GM19467 (cell line): ENCODE data around the gene BMPR2.
"Not testable (repeated sequence)": the region's sequence is repeated elsewhere in the genome, so short reads cannot be mapped to it uniquely, and the experiment has no call there.

ENCODE experiments used
- ATAC-seq: cut with Tn5 transposase; IDR thresholded peaks from one replicate; pipeline ENCODE4 v1.9.1; 2021; ENCODE audit warnings: mild to moderate bottlenecking, moderate library complexity; ENCODE audit not compliant: unreplicated experiment

Gene BMPR2

DNA sequence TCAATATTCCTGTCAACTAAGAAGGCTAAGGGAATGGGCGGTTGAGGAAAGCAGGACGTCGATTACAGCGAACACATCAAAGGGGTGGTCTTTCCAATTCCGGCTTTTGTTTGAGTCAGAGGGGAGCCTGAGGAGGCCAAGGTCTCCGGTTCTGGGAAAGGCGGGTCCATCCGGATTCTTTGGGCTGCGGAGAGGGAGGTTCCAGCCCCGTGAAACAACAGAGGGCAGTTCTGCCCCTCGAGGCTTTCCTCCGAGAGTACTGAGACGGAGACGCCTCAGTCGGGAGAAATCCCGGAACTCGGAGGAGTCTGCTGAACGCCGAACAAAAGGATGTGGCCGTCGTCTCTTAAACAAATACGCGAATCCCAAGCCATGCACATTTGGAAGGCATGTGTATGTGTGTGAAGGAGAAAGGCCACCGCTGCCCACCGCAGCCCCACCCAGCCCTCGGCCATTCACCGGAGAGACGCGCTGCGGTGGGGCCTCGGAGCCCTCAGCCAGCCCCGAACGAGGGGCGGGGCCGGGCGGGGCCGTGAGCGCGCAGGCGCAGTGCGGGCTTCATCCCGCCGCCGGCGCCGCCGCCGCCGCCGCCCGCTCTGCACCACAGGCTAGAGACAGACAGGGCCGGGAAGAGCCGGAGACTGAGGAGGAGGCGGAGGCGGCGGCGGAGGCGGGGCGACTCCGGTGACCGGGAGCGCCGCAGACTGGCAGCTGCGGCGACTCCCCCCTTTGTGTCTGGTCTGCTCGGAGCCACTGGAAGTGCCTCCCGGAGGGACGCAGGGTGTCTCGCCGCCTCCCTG lies at the start of gene BMPR2:
Gene BMPR2, plus strand, starts transcription at position 719 of the 800 bp plus-strand sequence. CDS start 1,148 bp downstream, outside the sequence.
- ATAC-seq = peak; percentile 60

DNA sequence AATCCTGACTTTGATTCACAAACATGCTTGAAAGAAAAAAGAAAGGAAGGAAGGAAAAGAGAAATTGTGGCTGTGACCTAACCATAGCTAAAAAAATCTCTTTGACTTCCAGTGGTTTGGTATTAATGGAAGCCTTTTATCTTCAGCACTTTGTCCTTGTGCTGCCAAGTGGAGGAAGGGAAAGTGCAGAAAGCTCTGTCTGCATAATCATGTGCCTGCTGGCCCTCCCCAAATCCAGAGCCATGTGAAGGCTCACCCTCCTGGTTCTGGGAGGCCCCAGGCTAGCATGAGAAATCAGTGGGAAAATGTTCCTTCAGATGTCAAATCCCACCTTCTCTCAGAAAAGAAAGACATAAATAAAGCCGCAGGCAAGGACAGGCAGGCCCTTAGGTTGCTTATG lies 48.3 kb upstream of the BMPR2 start:
- ATAC-seq = no peak

DNA sequence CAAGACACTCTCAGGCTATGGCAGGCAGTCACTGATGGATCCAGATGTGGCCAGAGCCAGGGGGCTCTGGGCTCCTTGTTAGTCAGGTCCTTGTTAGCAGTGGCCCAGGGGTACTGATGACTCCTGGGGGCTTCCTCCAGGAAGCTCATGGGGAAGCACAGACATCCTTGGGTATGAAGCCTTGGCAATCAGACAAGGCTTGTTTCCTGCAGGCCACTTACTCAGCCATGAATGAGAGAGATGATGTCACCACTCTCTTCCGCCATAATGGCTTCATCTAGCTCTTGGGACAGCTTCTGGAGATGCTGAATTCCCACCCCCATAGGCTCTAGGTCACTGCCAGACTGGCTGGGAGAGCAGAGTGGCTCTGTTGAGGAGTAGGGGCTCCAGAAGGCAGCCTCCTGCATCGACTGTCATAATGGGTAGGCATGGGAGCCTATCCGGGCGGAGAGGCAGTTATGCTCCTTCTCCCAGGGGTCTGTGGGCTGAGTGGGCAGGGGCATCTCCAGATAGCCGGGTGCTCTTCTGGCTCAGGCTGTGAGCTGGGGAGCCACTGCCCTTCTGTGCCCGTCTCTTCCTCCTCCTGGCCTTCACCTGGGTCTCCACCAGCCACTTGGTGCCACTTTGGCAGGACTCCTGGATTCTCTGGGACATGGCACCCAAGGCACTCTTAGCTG lies 40.2 kb upstream of the BMPR2 start:
- no peak for ATAC-seq

DNA sequence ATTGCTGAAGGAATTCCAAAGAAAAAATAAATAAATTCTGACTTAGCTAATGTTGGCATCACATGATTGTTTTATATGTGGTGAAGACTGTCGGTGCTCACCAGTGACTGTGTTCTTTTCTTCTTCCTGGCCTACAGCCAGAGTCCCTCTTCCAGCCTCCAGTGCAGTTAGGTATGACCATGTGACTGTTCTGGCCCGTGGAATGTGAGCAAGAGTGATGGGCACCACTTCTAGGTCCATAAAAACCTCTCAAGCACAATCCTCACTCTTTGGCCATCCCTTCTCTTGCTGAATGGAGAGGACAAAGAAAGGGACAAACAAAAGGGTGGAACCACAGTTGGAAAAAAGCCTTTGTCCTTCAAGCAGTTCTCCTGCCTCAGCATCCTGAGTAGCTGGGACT lies 39.0 kb upstream of the BMPR2 start:
- ATAC-seq = no peak

DNA sequence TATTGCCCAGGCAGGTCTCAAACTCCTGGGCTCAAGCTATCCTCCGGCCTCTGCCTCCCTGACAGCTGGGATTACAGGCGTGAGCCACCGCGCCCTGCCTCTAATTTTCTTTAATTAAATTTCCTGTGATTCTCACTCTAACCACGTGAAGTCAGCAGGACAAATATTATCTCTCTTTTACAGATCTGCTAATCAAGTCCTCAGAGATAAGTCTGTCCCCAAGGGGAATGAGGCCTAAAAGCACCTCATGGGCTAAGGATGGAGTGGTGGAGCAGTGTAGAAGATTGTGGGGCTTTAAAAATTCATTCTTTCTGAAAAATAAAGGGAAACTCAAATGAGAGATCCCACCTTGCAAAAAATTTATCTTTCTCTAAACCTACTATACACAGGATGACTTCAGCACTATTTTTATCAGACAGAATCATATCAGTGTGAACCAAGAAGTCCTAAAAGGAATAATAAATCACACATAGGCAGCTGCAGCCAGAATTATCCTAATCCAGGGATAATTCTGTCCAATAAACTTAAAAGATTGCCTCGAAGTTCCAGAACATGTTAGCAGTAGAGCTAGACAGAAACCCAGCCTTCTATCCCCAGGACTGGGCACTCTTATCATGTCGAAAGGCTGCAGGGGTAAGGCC lies 38.3 kb upstream of the BMPR2 start:
- no peak for ATAC-seq

DNA sequence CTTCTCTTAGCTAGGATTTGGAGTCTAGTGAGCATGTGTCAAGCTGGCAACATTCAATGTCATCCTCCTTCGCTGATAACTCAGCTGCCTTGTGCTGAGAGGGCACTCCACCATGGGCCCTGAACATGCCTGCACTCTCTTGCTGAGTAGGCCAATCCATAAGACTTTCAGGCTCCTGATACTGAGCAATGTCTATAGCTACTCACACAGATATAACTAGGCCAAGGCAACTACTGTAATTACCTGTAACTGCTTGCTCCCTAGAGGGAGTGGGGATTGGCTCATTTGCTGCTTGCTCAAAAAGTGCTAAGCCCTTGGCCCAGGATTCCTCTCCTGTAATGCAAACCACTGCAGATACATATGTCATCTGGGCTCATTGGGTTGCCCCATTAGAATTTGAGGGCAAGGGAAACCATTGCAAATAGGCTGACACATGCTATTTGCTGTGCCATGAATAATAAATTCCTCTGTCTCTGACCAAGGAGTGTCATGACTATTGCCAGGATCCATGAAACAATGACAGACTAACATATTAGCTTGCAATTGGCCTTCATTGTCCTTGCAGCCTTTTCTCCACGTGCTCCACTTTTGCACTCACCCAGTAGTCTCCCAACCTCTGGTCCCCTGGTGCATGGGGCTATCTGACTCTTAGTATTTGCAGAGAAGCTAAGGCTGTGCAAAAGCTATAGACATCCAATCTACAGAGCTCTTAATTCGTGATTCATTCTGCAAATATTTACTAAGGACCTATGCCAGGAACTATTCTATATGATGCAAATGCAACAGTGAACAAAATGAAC lies 36.9 kb upstream of the BMPR2 start:
- ATAC-seq = no peak

DNA sequence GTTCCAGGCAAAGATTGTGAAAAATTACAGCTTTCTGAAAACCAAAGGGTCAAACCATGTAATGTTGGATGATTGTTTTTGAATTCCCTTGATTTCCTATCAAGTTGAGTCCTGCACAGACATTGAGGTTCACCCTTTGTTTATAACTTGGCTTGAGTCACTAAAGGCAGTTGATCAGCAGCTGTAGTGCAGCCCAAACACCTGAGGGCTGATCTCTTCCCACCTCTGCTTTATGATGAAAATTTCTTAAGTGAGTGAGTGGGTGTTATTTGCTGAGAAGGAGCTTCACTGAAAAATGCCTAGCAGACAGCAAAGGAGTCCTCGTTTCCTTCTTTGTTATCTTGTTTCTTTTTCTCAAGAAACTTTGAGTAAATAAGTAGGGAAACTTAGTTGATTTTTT lies 31.9 kb upstream of the BMPR2 start:
- ATAC-seq = no peak

DNA sequence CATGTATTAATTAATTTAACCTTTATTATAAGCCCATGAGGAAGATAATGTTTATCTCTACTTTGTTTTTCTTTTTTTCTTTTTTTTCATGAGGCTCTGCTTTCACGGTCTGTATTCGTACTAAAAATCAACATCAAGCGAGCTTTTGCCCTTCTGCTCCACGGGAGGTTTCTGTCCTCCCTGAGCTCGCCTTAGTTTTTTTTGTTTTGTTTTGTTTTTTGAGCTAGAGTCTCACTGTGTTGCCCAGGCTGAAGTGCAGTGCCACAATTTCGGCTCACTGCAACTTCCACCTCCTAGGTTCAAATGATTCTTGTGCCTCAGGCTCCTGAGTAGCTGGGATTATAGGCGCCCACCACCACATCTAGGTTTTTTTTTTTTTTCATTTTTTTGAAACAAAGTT lies 29.9 kb upstream of the BMPR2 start:
- ATAC-seq = no peak

DNA sequence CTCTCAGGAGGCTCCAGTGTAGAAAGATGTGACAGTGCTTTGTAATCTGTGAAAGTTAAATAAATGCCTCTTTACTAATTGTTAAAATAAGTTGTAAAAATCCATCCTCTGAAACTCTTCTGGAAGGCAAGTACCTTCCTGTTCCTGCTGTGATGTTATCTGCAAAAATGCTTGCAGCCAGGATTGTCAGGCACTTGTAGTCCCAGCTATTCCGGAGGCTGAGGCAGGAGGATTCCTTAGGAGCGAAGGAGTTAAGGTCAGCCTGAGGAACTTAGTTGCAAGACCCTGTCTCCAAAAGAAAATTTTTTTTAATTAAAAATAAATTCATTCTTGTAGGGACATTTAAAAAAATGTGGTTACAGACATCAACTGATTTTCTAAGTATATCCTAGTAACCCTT lies 22.7 kb upstream of the BMPR2 start:
- ATAC-seq = no peak

DNA sequence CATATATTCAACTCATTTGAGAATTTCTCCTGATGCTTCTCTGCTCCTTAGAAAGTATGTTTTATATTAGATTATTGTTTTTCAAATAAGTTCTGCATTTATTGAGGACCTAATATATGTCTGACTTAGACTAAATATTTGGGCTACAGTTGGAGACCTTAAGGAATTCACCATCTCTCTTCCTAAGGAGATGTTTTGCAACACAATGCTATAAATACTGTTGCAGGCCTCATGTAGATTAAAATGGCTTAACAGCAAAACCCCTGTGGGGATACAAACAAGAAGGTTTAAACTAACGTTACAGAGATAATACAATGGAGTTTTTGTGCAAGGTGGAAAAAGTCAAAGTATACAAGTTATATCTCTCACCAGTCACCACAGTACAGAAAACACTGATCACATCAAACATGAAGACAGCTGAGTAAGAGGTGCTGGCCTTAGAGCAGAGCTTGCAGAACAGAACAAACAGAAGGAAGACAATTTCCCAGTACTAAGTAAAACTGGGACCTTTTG lies 20.1 kb upstream of the BMPR2 start:
- ATAC-seq = no peak

DNA sequence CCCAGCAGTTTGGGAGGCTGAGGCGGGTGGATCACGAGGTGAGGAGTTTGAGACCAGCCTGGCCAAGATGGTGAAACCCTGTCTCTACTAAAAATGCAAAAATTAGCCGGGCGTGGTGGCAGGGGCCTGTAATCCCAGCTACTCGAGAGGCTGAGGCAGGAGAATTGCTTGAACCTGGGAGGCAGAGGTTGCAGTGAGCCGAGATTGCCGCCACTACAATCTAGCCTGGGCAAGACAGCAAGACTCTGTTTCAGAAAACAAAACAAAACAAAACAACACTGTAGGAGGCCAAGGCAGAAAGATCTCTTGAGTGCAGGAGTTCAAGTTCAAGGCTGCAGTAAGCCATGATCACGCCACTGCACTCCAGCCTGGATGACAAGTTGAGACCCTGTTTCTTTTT lies 17.2 kb upstream of the BMPR2 start:
- ATAC-seq = not testable (repeated sequence)

DNA sequence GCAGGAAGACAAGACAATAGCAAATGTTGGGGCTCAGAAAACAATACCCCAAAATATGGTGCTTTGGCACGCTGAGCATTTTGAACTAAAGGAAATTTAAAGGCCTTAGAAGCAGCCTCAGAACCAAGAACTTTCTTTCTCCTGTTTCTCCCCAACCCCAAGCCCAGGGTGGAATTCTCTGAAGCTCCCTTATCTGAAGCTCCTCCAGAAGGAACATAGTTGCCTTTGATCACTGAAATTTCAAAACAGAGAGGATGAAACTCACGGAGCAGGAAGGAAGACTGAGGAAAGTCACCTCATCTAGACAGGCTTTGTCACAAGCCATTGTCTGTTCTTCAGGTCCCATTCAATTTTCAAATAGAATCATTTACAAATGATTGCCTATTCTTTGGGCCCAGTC lies 15.5 kb upstream of the BMPR2 start:
- no peak for ATAC-seq

DNA sequence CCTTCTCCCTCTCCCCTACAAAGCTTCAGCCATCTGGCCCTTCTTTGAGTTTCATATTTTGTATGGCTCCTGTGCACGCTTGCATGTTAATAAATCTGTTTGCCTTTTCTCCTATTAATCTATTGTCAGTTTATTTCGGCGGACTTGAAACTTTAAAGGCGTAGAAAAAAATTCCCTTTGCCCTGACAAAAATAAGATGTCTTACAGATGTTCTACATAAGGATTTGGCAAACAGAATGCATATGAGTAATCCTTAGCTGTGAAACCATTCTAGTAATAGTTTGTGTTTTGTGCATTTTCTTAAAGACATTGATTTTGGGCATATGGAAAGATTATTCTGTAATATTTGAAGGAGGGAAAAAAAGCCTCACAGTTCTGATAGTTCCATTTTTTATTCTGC lies 15.0 kb upstream of the BMPR2 start:
- no peak for ATAC-seq

DNA sequence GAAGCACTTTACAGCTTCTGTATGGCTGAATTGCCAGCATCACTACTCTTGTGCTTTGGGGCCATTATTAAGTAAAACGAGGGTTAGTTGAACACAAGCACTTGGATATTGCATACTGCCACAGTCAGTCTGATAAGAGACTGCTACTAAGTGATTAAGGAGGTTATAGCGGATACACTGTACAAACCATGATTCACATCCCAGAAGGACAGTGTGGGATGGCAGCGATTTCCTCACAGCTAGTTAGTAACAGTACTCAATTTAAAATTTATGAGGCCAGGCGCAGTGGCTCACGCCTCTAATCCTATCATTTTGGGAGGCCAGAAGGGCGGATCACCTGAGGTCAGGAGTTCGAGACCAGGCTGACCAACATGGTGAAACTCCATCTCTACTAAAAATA lies 2.6 kb upstream of the BMPR2 start:
- no peak for ATAC-seq

DNA sequence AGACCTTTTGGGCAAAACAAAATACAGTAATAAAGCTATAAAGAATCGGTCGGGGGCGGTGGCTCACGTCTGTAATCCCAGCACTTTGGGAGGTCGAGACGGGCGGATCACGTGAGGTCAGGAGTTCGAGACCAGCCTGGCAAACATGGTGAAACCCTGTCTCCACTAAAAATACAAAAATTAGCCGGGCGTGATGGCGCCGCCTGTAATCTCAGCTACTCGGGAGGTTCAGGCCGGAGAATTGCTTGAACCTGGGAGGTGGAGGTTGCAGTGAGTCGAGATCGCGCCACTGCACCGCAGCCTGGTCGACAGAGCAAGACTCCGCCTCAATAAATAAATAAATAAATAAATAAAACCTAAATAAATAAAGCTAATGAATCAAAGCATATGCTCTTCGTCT lies 1.7 kb upstream of the BMPR2 start:
- ATAC-seq = not testable (repeated sequence)

DNA sequence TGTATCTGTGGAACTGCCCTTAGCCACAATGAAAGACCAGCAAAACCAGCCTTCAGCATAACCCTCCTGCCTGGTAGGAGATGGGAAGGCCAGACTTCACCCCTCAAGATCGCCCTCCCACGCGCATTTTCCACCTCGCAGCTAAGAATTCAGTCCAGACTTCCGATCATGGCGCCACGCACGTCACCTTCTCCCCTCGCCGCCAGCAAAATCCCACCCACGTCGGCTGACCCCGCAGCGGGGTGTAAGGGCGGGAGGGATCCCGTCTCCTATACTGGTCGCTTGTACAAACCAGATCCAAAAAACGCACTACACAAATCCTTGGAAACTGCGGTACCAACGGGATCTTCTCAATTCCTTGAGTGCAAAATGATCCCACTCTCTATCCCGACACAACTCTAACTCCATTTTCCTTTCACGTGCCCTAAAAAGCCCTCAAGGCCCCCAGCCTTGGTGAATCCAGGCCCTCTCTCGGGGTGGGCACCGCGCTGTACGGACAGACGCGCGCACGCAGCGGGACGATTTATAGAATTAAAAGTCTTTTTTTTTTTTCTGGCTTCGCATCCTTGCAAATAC lies 1.0 kb upstream of the BMPR2 start:
- no peak for ATAC-seq

DNA sequence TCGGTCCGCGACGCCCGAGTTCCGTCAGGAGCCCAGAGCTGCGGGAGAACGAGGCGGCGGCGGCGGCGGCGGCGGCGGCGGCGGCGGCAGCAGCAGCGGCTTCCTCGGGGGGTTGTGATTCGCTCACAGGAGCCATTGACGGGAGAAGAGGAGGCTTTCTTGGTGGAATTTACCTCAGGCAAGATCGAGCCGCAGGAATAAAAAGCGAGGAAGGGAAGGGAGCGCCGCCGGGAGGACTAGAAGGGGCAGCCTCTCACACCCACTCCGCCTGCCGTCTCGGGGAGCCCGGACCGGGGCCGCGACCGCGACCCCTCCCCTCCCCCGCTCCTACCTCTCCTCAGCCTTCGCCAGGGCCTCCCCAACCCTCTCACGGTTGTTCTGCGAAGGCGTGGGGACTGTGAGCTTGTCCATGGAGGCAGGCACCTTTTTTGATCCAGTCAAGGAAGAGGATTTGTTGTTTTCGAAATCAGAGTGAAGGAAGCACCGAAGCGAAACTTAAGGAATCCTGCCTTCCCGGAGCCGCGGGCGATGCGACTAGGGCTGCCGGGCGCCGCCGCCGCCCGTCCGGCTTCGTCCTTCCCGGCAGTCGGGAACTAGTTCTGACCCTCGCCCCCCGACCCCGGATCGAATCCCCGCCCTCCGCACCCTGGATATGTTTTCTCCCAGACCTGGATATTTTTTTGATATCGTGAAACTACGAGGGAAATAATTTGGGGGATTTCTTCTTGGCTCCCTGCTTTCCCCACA lies 506 bp downstream of the BMPR2 start:
- ATAC-seq = peak; percentile 12

DNA sequence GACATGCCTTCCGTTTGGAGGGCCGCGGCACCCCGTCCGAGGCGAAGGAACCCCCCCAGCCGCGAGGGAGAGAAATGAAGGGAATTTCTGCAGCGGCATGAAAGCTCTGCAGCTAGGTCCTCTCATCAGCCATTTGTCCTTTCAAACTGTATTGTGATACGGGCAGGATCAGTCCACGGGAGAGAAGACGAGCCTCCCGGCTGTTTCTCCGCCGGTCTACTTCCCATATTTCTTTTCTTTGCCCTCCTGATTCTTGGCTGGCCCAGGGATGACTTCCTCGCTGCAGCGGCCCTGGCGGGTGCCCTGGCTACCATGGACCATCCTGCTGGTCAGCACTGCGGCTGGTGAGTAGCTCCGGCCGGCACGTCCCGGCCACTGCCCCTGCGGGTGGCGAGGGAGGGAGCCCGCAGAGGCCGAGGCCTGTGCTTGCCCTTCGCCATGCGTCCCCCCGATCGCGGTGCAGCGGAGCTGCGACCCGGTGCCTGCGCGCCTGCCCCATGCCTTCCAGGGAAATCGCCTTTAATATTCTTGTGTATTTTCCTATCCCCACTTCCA lies 1.2 kb downstream of the BMPR2 start:
- no peak for ATAC-seq

DNA sequence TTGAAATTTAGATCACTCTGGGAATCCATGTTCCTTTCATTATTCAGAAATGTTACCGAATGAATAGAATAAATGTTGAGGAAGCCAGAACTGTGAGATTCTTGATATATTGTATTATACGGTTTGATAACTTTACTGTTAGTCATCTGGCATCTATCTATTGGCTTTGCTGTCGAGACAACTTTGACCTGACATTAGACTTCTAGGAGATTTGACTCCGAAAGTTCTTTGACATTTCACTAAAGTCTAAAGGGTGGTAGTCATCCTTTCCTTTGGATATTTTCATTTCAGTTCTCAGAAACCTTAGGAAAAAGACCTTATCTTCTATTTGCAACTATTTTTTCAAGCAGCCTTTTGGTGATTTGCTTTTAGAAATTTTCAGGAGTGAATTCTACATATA lies 1.9 kb downstream of the BMPR2 start:
- no peak for ATAC-seq
